Measurements from ENCODE around the gene CDK18. TPM values are rescaled to one million over a fixed set of nuclear protein-coding genes. Genes with fewer than 3 reads are reported as not detected.

CDK18 gene
- polyA plus RNA-seq, 1 donor (not counting 4 experiments of a cell fraction or from before 2014, with no cell fraction given) = 10.9 TPM

GRCh38 chr1:205522692-205523091 is 18.2 kb downstream of the CDK18 start:
- Histone ChIP-seq H4K20me1 (ENCODE audit: control insufficient read depth, extremely low read depth, insufficient read depth, low read length) (no peaks in the 10 kb centered on the region), H3K27ac (ENCODE audit: control insufficient read depth, insufficient read depth, low read length) (no peak overlapping the region), H3K4me3 (ENCODE audit: control insufficient read depth in 2 of 3, extremely low read depth in 1 of 3, insufficient read depth in 2 of 3, low read depth in 1 of 3, low read length in 3 of 3) (no peak overlapping the region), H3K4me1 (ENCODE audit: control insufficient read depth, extremely low read depth, insufficient read depth, low read length) (no peaks in the 10 kb centered on the region), H3K9me1 (ENCODE audit: control insufficient read depth, extremely low read depth, insufficient read depth, low read length) (no peaks in the 10 kb centered on the region), H3K79me2 (ENCODE audit: control insufficient read depth, insufficient read depth, low read length) (no peaks in the 10 kb centered on the region), H3K27me3 (ENCODE audit: control insufficient read depth, extremely low read depth, insufficient read depth, low read length) (no peaks in the 10 kb centered on the region), H3K36me3 (ENCODE audit: control insufficient read depth in 2 of 2, extremely low read depth in 1 of 2, insufficient read depth in 2 of 2, low read length in 2 of 2) (peaks cover 0 to 10% of the 10 kb centered on the region in 2 experiments), H3K4me2 (ENCODE audit: control insufficient read depth, extremely low read depth, insufficient read depth, low read depth, low read length) (no peak overlapping the region), H3K9me3 (ENCODE audit: control insufficient read depth, low read depth, low read length) (no peaks in the 10 kb centered on the region), H3K9ac (ENCODE audit: control insufficient read depth, extremely low read depth, insufficient read depth, low read length) (no peak overlapping the region), H2AFZ (ENCODE audit: control insufficient read depth, low read length) (no peak overlapping the region)
- FAIRE-seq (no peak), DNase-seq (ENCODE audit: low read depth, low spot score) (no peak)
- dilution Hi-C loops (cut with MboI; ENCODE audit: extremely low pct_ligation_motif_present, low sequenced_read_pairs) = no loop called here
- no peak for TF ChIP-seq EZH2 (IDR thresholded peaks at IDR 0.05; ENCODE audit: low read length)
- no peak for TF ChIP-seq CTCF (optimal IDR thresholded peaks at IDR 0.05 in 1 of 3, IDR thresholded peaks at IDR 0.05 in 1 of 3, conservative IDR thresholded peaks at IDR 0.05 in 1 of 3; ENCODE audit: extremely low read depth in 1 of 3, insufficient read depth in 2 of 3, low read length in 3 of 3)

GRCh38 chr1:205523261-205523890 is 18.9 kb downstream of the CDK18 start:
- Histone ChIP-seq H3K4me3 (ENCODE audit: control insufficient read depth in 2 of 3, extremely low read depth in 1 of 3, insufficient read depth in 2 of 3, low read depth in 1 of 3, low read length in 3 of 3) (no peak overlapping the region), H3K79me2 (ENCODE audit: control insufficient read depth, insufficient read depth, low read length) (no peaks in the 10 kb centered on the region), H3K9me1 (ENCODE audit: control insufficient read depth, extremely low read depth, insufficient read depth, low read length) (no peaks in the 10 kb centered on the region), H3K36me3 (ENCODE audit: control insufficient read depth in 2 of 2, extremely low read depth in 1 of 2, insufficient read depth in 2 of 2, low read length in 2 of 2) (peaks cover 0 to 10% of the 10 kb centered on the region in 2 experiments), H3K4me2 (ENCODE audit: control insufficient read depth, extremely low read depth, insufficient read depth, low read depth, low read length) (no peak overlapping the region), H3K4me1 (ENCODE audit: control insufficient read depth, extremely low read depth, insufficient read depth, low read length) (no peaks in the 10 kb centered on the region), H3K9me3 (ENCODE audit: control insufficient read depth, low read depth, low read length) (no peaks in the 10 kb centered on the region), H2AFZ (ENCODE audit: control insufficient read depth, low read length) (no peak overlapping the region), H3K27me3 (ENCODE audit: control insufficient read depth, extremely low read depth, insufficient read depth, low read length) (no peaks in the 10 kb centered on the region), H3K9ac (ENCODE audit: control insufficient read depth, extremely low read depth, insufficient read depth, low read length) (no peak overlapping the region), H4K20me1 (ENCODE audit: control insufficient read depth, extremely low read depth, insufficient read depth, low read length) (no peaks in the 10 kb centered on the region), H3K27ac (ENCODE audit: control insufficient read depth, insufficient read depth, low read length) (no peak overlapping the region)
- no peak for FAIRE-seq
- no peak for TF ChIP-seq EZH2 (IDR thresholded peaks at IDR 0.05; ENCODE audit: low read length)
- no peak for TF ChIP-seq CTCF (optimal IDR thresholded peaks at IDR 0.05 in 1 of 3, IDR thresholded peaks at IDR 0.05 in 1 of 3, conservative IDR thresholded peaks at IDR 0.05 in 1 of 3; ENCODE audit: extremely low read depth in 1 of 3, insufficient read depth in 2 of 3, low read length in 3 of 3)
- DNase-seq (ENCODE audit: low read depth, low spot score) = no peak
- dilution Hi-C loops (cut with MboI; ENCODE audit: extremely low pct_ligation_motif_present, low sequenced_read_pairs) = no loop called here

All from keratinocyte (primary cell).